AG04449 (cell line): ENCODE data around the gene EPHX1.
A peak's percentile ranks its signal among the peaks of the same experiment; 100 is the strongest.
"Not testable (repeated sequence)": the region's sequence is repeated elsewhere in the genome, so short reads cannot be mapped to it uniquely, and the experiment has no call there.

Experiments used
- CTCF ChIA-PET: fragments of 350-600 bp; formaldehyde crosslinking; extraction: SDS; loops from one replicate; lab custom pipeline; 2021; ENCODE audit warnings: antibody characterized with exemption; lab: Yijun Ruan, JAX
- POLR2A ChIA-PET: fragments of 400-600, 350-600 bp; formaldehyde crosslinking; extraction: SDS; loops from one replicate; lab custom pipeline; 2020; ENCODE audit warnings: antibody characterized with exemption, inconsistent platforms; lab: Yijun Ruan, JAX
- DNase-seq: peaks from one replicate; pipeline ENCODE4 v3.0.0-alpha.2; 2010; ENCODE audit warnings: low read depth, low spot score
- H3K4me3 ChIP-seq: 2 replicates; pipeline ENCODE4 v1.5.1; 2011; ENCODE audit warnings: low read depth, mild to moderate bottlenecking, control low read depth, low read length
- CTCF ChIP-seq: IDR thresholded peaks from one replicate; pipeline ENCODE4 v1.5.1; 2011; ENCODE audit warnings: mild to moderate bottlenecking, moderate library complexity, low read length, control low read depth, inconsistent platforms; ENCODE audit not compliant: insufficient read depth; ENCODE audit errors: missing control alignments

Gene EPHX1

DNA sequence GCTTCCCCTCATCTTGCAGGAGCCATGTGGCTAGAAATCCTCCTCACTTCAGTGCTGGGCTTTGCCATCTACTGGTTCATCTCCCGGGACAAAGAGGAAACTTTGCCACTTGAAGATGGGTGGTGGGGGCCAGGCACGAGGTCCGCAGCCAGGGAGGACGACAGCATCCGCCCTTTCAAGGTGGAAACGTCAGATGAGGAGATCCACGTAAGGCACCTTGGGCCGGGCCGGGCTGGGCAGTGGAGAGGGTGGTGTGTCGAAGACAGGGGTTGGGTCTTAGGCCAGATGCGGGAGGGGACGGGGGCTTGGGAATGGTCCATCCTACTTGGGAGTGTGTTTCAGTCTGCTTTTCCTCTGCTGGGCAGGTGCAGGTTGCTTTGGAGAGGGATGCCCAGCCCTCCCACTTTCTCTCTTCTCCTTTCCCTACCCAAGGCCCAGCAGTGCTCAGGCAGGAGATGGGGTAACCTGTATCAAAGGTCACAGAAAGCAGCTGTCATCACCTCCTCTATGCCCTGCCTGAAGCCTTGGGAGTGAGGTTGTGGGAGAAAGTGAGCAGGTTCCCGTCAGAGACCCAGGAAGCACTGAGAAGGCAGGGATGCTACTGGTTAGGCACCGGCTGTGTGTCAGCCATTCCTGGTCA, 18.9 kb downstream of the EPHX1 start:
- no peak for DNase-seq
- H3K4me3 ChIP-seq: no peak overlapping the region
- TF ChIP-seq CTCF: no peak
- POLR2A ChIA-PET: no interaction called here
- CTCF ChIA-PET: interaction anchor here (1.4 kb wide), 1 partner anchor 11 kb away, joined by 3 read pairs; no protein-coding TSS in a partner anchor

DNA sequence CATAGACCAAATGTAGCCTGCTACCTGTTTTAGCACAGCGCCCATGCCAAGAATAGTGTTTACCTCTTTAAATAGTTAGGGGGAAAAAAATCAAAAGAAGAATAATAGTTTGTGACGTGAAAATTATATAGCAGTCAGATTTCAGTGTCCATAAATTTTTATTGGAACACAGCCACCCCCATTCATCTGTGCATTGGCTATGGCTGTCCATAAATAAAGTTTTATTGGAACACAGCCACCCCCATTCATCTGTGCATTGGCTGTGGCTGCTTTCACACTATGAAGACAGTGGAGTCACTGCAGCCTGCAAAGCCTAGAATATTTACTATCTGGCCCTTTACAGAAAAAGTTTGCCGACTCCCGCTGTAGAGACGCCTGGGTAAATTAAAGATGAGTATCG, 20.9 kb downstream of the EPHX1 start:
- DNase-seq: no peak
- POLR2A ChIA-PET: no interaction called here
- no peak overlapping the region for H3K4me3 ChIP-seq
- TF ChIP-seq CTCF: no peak
- CTCF ChIA-PET: interaction anchor here (1.1 kb wide), 1 partner anchor 17 kb away, joined by 5 read pairs; no protein-coding TSS in a partner anchor

GRCh38 chr1:225834417-225835329, 24.7 kb downstream of the EPHX1 start:
- TF ChIP-seq CTCF: no peak
- ChIA-PET POLR2A (no interaction called here), CTCF (interaction anchor here (0.7 to 2.1 kb wide), 5 partner anchors 13 to 359 kb away, joined by 3 to 11 read pairs (median 3); no protein-coding TSS in a partner anchor)
- DNase-seq: peak; percentile 9
- H3K4me3 ChIP-seq: no peak overlapping the region

DNA sequence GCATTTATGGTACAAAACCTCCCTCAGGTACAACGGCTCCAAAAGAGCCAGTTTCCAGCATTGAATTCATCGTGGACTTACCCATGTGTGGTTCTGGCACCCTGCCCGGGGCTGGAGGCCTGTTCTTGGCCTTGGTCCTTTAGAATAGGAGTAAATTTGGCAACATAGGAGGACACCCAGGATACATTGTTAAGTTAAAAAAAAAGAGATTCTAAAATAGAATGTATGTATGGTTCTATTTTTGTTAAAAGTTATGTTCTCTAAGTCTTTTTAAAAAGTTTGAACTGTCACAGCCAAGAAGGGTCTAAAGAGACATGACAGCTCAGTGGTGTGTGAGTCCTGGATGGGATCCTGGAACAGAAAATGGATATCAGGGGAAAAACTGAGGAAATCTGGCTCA, 25.9 kb downstream of the EPHX1 start:
- CTCF ChIA-PET: interaction anchor here (1.2 to 2.1 kb wide), 3 partner anchors 14 to 361 kb away, joined by 3 to 11 read pairs (median 3); no protein-coding TSS in a partner anchor
- DNase-seq: no peak
- H3K4me3 ChIP-seq: no peak overlapping the region
- POLR2A ChIA-PET: no interaction called here
- no peak for TF ChIP-seq CTCF

DNA sequence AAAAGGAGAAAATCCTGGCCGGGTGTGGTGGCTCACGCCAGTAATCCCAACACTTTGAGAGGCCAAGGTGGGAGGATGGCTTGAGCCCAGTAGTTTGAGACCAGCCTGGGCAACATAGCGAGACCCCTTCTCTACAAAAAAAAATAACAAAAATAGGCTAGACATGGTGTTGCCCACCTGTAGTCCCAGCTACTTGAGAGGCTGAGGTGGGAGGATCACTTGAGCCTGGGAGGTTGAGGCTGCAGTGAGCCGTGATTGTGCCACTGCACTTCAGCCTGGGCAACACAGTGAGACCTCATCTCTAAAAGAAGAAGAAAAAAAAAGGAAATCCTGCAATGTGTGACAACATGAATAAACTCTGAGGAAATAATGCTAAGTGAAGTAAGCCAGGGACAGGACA, 26.4 kb downstream of the EPHX1 start:
- POLR2A ChIA-PET, H3K4me3 ChIP-seq, DNase-seq: not testable (repeated sequence)
- CTCF ChIA-PET: interaction anchor here (1.2 to 1.3 kb wide), 2 partner anchors 15 to 65 kb away, joined by 3 read pairs; no protein-coding TSS in a partner anchor

GRCh38 chr1:225838793-225839192, 28.9 kb downstream of the EPHX1 start:
- H3K4me3 ChIP-seq: no peak overlapping the region
- CTCF ChIA-PET: interaction anchor here (9.8 kb wide), 1 partner anchor 363 kb away, joined by 105 read pairs; no protein-coding TSS in a partner anchor
- TF ChIP-seq CTCF: no peak
- POLR2A ChIA-PET: no interaction called here
- no peak for DNase-seq
